Testis (tissue), 3 donors: ENCODE data around the gene NHEJ1. TPM values are rescaled to one million over a fixed set of nuclear protein-coding genes. Genes with fewer than 3 reads are reported as not detected.

Experiments used
- DNase-seq: peaks from one replicate; pipeline ENCODE4 v3.0.0-alpha.2; 2019
- H3K27ac ChIP-seq, 2 donors: fragments of 200-600 bp; sonication (generic); one replicate each; pipeline ENCODE4 v1.5.1; 2019
- H3K27me3 ChIP-seq: fragments of 200-600 bp; sonication (generic); one replicate; pipeline ENCODE4 v1.5.1; 2019
- H3K36me3 ChIP-seq: fragments of 200-600 bp; sonication (generic); one replicate; pipeline ENCODE4 v1.5.1; 2017; ENCODE audit warnings: low read depth; ENCODE audit errors: missing control alignments
- H3K4me1 ChIP-seq: fragments of 200-600 bp; sonication (generic); one replicate; pipeline ENCODE4 v1.5.1; 2019
- H3K4me3 ChIP-seq, 2 donors: fragments of 200-600 bp; sonication (generic); one replicate each; pipeline ENCODE4 v1.5.1; 2017 to 2019
- H3K9me3 ChIP-seq: fragments of 200-600 bp; sonication (generic); one replicate; pipeline ENCODE4 v1.5.1; 2017
- POLR2A ChIP-seq: fragments of 450-650 bp; IDR thresholded peaks from one replicate; pipeline ENCODE4 v1.6.1; 2017; ENCODE audit warnings: antibody characterized with exemption, mild to moderate bottlenecking, moderate library complexity
- WGBS, 2 donors: methylation state at CpG; one replicate each; pipeline ENCODE4 v1.1.5; 2018; 5-methylcytosine and 5-hydroxymethylcytosine counted together
- intact Hi-C: fragments of 100-400 bp; cut with DNase I; formaldehyde crosslinking; loops from one replicate; pipeline ENCODE4 v1.15.1; 2023; ENCODE audit warnings: low total_unique reads
- polyA plus RNA-seq: library from polyadenylated mRNA; stranded (reverse); fragments of 350-450 nt; fragmentation: Illumina TruSeq; extraction: RNeasy Lipid Tissue Mini Kit (QIAGEN cat#74804); gene quantifications from one replicate; pipeline ENCODE4 v1.2.3, GENCODE V29; 2014; ENCODE audit warnings: low read depth, low replicate concordance; ENCODE audit not compliant: insufficient read depth
- total RNA-seq, 2 donors: library from RNA; depleted of rRNA; stranded (reverse); fragments of >200 nt; gene quantifications; one replicate each; pipeline ENCODE4 v1.2.3, GENCODE V29; 2016
- TF ChIP-seq, protein P1 (sequence below), 3 experiments: fragments of 450-650 bp in 2 of 3; fragments of 200-600 bp in 1 of 3; sonication (generic) in 1 of 3; IDR thresholded peaks; one replicate each; pipeline ENCODE4 v1.5.1; 2016 to 2019; ENCODE audit warnings: antibody characterized with exemption in 3 of 3, mild to moderate bottlenecking in 2 of 3, moderate library complexity in 1 of 3

Gene NHEJ1
- total and polyA plus RNA-seq, 3 donors from 2014 or later, result 33.4 to 67.0 (median 38.5) TPM

DNA sequence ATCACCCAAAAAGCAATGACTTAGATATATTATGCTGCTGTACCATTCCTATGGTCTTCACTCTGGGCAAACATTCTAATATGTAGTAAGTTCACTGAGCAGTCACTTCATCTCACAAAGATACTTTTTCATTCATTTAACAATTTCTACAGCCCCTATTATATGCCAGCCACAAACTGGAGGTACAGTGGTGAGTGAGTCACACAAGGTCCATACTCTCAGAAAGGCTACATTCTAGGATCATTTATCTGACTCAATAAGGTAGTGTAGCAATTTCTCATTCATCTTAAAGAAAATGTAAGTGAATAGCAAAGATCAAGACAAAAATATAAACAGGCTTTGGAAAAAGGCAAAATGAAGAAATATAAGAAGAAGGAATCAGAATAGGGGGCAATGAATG, 40.5 kb downstream of the NHEJ1 start:
- H3K4me3 ChIP-seq, result no peak overlapping the region
- no peak overlapping the region for H3K27ac ChIP-seq
- H3K36me3 ChIP-seq, result no peaks in the 10 kb centered on the region
- no peak for DNase-seq
- H3K27me3 ChIP-seq, result no peaks in the 10 kb centered on the region
- TF ChIP-seq, protein P1, sequence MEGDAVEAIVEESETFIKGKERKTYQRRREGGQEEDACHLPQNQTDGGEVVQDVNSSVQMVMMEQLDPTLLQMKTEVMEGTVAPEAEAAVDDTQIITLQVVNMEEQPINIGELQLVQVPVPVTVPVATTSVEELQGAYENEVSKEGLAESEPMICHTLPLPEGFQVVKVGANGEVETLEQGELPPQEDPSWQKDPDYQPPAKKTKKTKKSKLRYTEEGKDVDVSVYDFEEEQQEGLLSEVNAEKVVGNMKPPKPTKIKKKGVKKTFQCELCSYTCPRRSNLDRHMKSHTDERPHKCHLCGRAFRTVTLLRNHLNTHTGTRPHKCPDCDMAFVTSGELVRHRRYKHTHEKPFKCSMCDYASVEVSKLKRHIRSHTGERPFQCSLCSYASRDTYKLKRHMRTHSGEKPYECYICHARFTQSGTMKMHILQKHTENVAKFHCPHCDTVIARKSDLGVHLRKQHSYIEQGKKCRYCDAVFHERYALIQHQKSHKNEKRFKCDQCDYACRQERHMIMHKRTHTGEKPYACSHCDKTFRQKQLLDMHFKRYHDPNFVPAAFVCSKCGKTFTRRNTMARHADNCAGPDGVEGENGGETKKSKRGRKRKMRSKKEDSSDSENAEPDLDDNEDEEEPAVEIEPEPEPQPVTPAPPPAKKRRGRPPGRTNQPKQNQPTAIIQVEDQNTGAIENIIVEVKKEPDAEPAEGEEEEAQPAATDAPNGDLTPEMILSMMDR (IDR thresholded peaks at IDR 0.05), result no peak
- TF ChIP-seq POLR2A, result no peak
- no peaks in the 10 kb centered on the region for H3K9me3 ChIP-seq
- H3K4me1 ChIP-seq, result peaks cover 8% of the 10 kb centered on the region
- intact Hi-C loops, result no loop called here

DNA sequence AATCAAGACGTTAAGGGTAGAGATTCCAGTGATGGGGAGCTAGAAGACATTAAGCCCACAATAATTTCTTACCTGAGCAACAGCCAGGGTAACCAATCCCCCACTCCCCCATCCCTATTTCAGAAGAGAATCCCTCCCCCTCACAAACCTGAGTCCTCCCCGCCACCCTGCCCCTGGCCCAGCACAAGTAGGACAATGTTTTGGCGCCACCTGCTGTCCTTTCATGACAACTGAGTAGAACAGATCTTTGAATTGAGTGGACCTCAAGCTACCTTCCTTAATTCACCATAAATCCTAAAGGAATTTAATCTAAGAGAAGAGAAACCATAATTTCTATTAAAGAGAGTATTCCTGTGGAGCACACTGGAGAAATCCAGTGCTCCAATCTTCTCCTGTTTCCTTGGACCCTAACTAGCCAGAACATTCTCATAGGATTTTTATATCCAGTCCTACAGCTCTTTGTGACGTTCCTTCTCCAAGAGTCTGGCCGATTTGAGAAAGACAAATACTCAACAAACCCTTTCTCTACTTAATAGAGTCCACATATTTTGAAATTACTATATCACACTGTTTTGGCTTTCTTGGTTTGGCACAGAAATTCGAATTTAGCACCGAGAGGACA, 41.1 kb downstream of the NHEJ1 start:
- H3K27ac ChIP-seq, result no peak overlapping the region
- TF ChIP-seq POLR2A, result no peak
- TF ChIP-seq, protein P1 (IDR thresholded peaks at IDR 0.05), result peak; percentile 43 to 64 (median 51)
- WGBS, 2 donors, result 68 to 73% methylated on average over 7 of the region's 7 CpGs
- no peaks in the 10 kb centered on the region for H3K36me3 ChIP-seq
- intact Hi-C loops, result loop anchor here (10.0 kb wide), 1 partner anchor 55 kb away; the partner anchor contains the start of gene IHH
- H3K4me1 ChIP-seq, result peaks cover 3% of the 10 kb centered on the region
- DNase-seq, result peak; percentile 82
- H3K27me3 ChIP-seq, result no peaks in the 10 kb centered on the region
- no peaks in the 10 kb centered on the region for H3K9me3 ChIP-seq
- H3K4me3 ChIP-seq, result no peak overlapping the region

- no peaks in the 10 kb centered on the region for H3K9me3 ChIP-seq
- H3K4me1 ChIP-seq, result no peaks in the 10 kb centered on the region
- no peak for DNase-seq
- no peak overlapping the region for H3K4me3 ChIP-seq
- 75 to 83% methylated on average over 12 of the region's 12 CpGs for WGBS, 2 donors
- H3K36me3 ChIP-seq, result no peaks in the 10 kb centered on the region
- no peaks in the 10 kb centered on the region for H3K27me3 ChIP-seq
- intact Hi-C loops, result loop anchor here (10.0 kb wide), 1 partner anchor 54 kb away; the partner anchor contains the start of gene IHH
- no peak overlapping the region for H3K27ac ChIP-seq
- TF ChIP-seq, protein P1 (IDR thresholded peaks at IDR 0.05), result no peak
- no peak for TF ChIP-seq POLR2A
Measured at GRCh38 chr2:219118504-219118903, 42.1 kb downstream of the NHEJ1 start.

DNA sequence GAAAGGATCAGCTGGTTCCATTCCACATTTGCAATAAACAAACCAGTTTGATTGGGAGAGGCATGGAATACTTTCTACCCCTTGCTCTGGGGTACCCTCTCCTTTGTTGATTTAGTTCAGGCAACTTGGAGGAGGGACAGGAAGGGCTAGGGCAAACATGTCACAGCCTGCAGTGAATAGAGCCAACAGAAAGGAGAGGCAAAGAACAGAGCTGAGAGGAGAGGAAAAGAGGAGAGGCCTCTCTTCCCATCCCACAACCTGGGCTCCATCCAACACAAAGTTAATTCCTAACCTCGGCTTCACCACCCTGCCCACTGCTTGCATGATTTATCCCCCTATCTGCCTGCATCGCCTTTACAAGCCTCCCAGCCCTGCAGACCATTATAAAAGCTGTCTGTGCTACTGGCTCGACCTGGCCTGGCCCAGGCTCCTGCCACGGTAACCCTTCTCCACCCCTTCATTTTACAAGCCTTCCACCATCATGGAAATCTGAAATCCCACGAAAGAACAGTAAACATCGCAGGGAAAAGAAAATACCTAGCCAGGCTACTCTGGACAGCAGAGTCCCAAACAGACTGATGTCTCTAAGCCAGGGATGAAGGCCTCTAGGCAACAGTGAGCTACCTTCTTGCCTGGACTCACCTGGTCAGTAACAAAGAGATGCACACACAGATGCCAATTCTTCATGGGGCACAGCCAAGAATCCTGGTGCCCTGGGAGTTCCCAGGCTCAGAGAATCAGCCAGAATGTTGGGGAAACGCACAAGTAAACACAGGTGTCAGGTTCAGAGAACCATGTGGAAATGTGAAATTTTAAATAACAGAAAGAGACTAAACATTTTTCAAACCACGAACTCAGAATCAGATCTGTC, 43.6 kb downstream of the NHEJ1 start:
- H3K4me1 ChIP-seq, result no peaks in the 10 kb centered on the region
- intact Hi-C loops, result loop anchor here (10.0 kb wide), 1 partner anchor 52 kb away; the partner anchor contains the start of gene IHH
- WGBS, 2 donors, result 85 to 88% methylated on average over 8 of the region's 8 CpGs
- no peaks in the 10 kb centered on the region for H3K36me3 ChIP-seq
- TF ChIP-seq POLR2A, result no peak
- TF ChIP-seq, protein P1 (IDR thresholded peaks at IDR 0.05), result no peak
- H3K27me3 ChIP-seq, result no peaks in the 10 kb centered on the region
- H3K4me3 ChIP-seq, result no peak overlapping the region
- H3K9me3 ChIP-seq, result no peaks in the 10 kb centered on the region
- no peak for DNase-seq
- H3K27ac ChIP-seq, result no peak overlapping the region
